Measurements from ENCODE around the gene CPEB4.

Gene CPEB4

GRCh38 chr5:173920024-173920753 is 32.0 kb downstream of the CPEB4 start:
- no peaks in the 10 kb centered on the region for H3K27me3 ChIP-seq (ENCODE audit: low read depth, low read length)
- H3K27ac ChIP-seq (ENCODE audit: low read length) = peak overlapping the region; percentile 97
- H3K4me3 ChIP-seq (ENCODE audit: low read depth in 1 of 2, low read length in 2 of 2) = no peak overlapping the region
- no peaks in the 10 kb centered on the region for H3K36me3 ChIP-seq (ENCODE audit: control insufficient read depth in 1 of 2, insufficient read depth in 2 of 2, low read length in 2 of 2)
- no peaks in the 10 kb centered on the region for H3K9me3 ChIP-seq (ENCODE audit: control insufficient read depth in 1 of 2, low read length in 2 of 2)
- peaks cover 37 to 40% of the 10 kb centered on the region in 2 donors for H3K4me1 ChIP-seq (ENCODE audit: control insufficient read depth in 1 of 2, insufficient read depth in 2 of 2, low read length in 2 of 2)

DNA sequence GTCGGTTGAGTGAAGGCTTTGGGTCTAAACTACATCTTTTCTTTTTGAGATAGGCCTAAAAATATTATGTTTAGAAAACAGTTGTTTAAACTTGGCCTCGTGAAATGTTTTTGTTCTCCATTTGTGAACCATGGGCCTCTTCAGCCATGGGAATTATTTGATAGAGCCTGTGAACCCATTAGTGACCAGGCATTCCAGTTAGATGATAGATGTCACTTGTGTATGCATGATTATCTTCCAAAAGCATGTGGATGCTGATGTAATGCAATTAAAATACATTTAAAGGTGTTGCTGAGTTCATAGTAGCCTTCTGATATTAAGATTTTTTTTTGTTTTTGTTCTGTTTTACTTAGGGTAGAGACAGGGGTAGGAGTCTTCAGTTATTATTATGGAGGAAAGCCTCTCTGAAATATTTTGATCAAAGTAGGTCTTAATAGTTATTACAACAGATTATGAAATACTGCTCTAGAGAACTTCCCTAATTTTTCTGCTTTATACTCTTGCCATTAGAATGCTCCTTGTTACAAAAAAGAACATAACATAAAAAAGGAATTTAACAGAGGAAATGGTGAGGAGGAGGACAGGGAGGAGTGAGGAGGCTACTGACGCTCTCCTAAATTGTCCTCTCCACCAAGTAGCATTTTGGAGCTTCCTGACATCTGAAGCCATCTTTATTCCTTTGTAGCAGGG is 32.9 kb downstream of the CPEB4 start:
- H3K9me3 ChIP-seq (ENCODE audit: control insufficient read depth in 1 of 2, low read length in 2 of 2) = no peaks in the 10 kb centered on the region
- H3K27me3 ChIP-seq (ENCODE audit: low read depth, low read length) = no peaks in the 10 kb centered on the region
- no peak overlapping the region for H3K4me3 ChIP-seq (ENCODE audit: low read depth in 1 of 2, low read length in 2 of 2)
- H3K27ac ChIP-seq (ENCODE audit: low read length) = peak overlapping the region; percentile 97
- peaks cover 35 to 44% of the 10 kb centered on the region in 2 donors for H3K4me1 ChIP-seq (ENCODE audit: control insufficient read depth in 1 of 2, insufficient read depth in 2 of 2, low read length in 2 of 2)
- no peaks in the 10 kb centered on the region for H3K36me3 ChIP-seq (ENCODE audit: control insufficient read depth in 1 of 2, insufficient read depth in 2 of 2, low read length in 2 of 2)

DNA sequence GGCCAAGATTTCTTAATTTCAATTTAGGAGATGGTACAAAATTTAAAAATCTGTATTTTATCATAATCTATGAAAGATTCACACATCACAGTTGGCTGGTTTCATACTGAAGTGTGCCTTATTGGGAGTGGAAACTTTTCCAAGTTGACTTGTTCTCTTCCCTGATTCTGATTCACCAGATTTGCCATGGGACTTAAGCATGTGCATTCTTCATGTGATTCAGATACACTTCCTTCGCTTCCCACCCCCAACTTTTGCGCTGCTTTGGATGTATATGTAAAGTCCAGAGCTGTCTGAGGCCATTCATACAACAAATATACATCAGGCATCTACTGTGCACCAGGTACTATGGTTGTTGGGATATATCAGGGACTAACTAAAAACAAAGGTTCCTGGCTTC is 34.4 kb downstream of the CPEB4 start:
- Histone ChIP-seq H3K27me3 (ENCODE audit: low read depth, low read length) (no peaks in the 10 kb centered on the region), H3K4me3 (ENCODE audit: low read depth in 1 of 2, low read length in 2 of 2) (no peak overlapping the region), H3K4me1 (ENCODE audit: control insufficient read depth in 1 of 2, insufficient read depth in 2 of 2, low read length in 2 of 2) (peaks cover 30 to 44% of the 10 kb centered on the region in 2 donors), H3K36me3 (ENCODE audit: control insufficient read depth in 1 of 2, insufficient read depth in 2 of 2, low read length in 2 of 2) (no peaks in the 10 kb centered on the region), H3K9me3 (ENCODE audit: control insufficient read depth in 1 of 2, low read length in 2 of 2) (no peaks in the 10 kb centered on the region), H3K27ac (ENCODE audit: low read length) (peak overlapping the region; percentile 97)

- H3K4me1 ChIP-seq (ENCODE audit: control insufficient read depth in 1 of 2, insufficient read depth in 2 of 2, low read length in 2 of 2) = peaks cover 30 to 40% of the 10 kb centered on the region in 2 donors
- H3K4me3 ChIP-seq (ENCODE audit: low read depth in 1 of 2, low read length in 2 of 2) = no peak overlapping the region
- no peaks in the 10 kb centered on the region for H3K9me3 ChIP-seq (ENCODE audit: control insufficient read depth in 1 of 2, low read length in 2 of 2)
- H3K27me3 ChIP-seq (ENCODE audit: low read depth, low read length) = no peaks in the 10 kb centered on the region
- peak overlapping the region; percentile 97 for H3K27ac ChIP-seq (ENCODE audit: low read length)
- H3K36me3 ChIP-seq (ENCODE audit: control insufficient read depth in 1 of 2, insufficient read depth in 2 of 2, low read length in 2 of 2) = no peaks in the 10 kb centered on the region
Observed at GRCh38 chr5:173923218-173924095, 35.3 kb downstream of the CPEB4 start.

GRCh38 chr5:173924899-173925298 is 36.8 kb downstream of the CPEB4 start:
- Histone ChIP-seq H3K27ac (ENCODE audit: low read length) (peak overlapping the region; percentile 97), H3K9me3 (ENCODE audit: control insufficient read depth in 1 of 2, low read length in 2 of 2) (no peaks in the 10 kb centered on the region), H3K4me1 (ENCODE audit: control insufficient read depth in 1 of 2, insufficient read depth in 2 of 2, low read length in 2 of 2) (peaks cover 25 to 32% of the 10 kb centered on the region in 2 donors), H3K4me3 (ENCODE audit: low read depth in 1 of 2, low read length in 2 of 2) (no peak overlapping the region), H3K36me3 (ENCODE audit: control insufficient read depth in 1 of 2, insufficient read depth in 2 of 2, low read length in 2 of 2) (no peaks in the 10 kb centered on the region), H3K27me3 (ENCODE audit: low read depth, low read length) (no peaks in the 10 kb centered on the region)

DNA sequence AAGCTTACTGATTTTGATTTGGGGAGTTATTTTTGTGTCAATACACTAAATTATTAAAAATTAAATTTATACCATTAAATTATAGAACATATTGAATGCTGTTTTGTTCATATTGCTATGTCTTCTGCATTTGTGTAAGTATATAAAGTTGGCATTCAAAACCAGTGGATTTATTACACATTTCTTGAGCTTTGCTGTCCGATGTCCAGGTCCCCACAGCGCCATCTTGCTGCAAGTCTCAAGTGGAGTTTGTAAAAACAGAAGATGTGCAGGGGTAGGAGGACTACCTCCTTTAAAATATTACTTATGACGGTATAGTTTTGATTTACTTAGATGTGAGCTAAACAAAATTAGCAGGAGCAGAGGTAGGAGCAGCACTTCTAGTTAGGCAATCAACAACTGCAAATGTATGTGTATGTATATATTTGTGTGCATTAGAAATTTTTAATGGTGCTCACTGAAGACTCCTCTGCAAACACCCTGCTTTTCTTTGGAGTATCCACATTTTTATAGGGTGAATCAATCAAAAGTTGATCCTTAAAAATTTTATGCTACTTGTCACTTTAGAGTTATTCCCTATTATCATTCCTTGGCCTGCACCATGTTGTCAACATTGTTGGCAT is 37.4 kb downstream of the CPEB4 start:
- H3K4me3 ChIP-seq (ENCODE audit: low read depth in 1 of 2, low read length in 2 of 2) = no peak overlapping the region
- peaks cover 19 to 27% of the 10 kb centered on the region in 2 donors for H3K4me1 ChIP-seq (ENCODE audit: control insufficient read depth in 1 of 2, insufficient read depth in 2 of 2, low read length in 2 of 2)
- no peaks in the 10 kb centered on the region for H3K27me3 ChIP-seq (ENCODE audit: low read depth, low read length)
- no peaks in the 10 kb centered on the region for H3K36me3 ChIP-seq (ENCODE audit: control insufficient read depth in 1 of 2, insufficient read depth in 2 of 2, low read length in 2 of 2)
- H3K9me3 ChIP-seq (ENCODE audit: control insufficient read depth in 1 of 2, low read length in 2 of 2) = no peaks in the 10 kb centered on the region
- H3K27ac ChIP-seq (ENCODE audit: low read length) = peak overlapping the region; percentile 97

- H3K9me3 ChIP-seq (ENCODE audit: control insufficient read depth in 1 of 2, low read length in 2 of 2) = no peaks in the 10 kb centered on the region
- H3K4me1 ChIP-seq (ENCODE audit: control insufficient read depth in 1 of 2, insufficient read depth in 2 of 2, low read length in 2 of 2) = peaks cover 17 to 20% of the 10 kb centered on the region in 2 donors
- H3K36me3 ChIP-seq (ENCODE audit: control insufficient read depth in 1 of 2, insufficient read depth in 2 of 2, low read length in 2 of 2) = no peaks in the 10 kb centered on the region
- H3K4me3 ChIP-seq (ENCODE audit: low read depth in 1 of 2, low read length in 2 of 2) = no peak overlapping the region
- peak overlapping the region; percentile 48 for H3K27ac ChIP-seq (ENCODE audit: low read length)
- no peaks in the 10 kb centered on the region for H3K27me3 ChIP-seq (ENCODE audit: low read depth, low read length)
Observed at GRCh38 chr5:173926359-173926758, 38.2 kb downstream of the CPEB4 start.

DNA sequence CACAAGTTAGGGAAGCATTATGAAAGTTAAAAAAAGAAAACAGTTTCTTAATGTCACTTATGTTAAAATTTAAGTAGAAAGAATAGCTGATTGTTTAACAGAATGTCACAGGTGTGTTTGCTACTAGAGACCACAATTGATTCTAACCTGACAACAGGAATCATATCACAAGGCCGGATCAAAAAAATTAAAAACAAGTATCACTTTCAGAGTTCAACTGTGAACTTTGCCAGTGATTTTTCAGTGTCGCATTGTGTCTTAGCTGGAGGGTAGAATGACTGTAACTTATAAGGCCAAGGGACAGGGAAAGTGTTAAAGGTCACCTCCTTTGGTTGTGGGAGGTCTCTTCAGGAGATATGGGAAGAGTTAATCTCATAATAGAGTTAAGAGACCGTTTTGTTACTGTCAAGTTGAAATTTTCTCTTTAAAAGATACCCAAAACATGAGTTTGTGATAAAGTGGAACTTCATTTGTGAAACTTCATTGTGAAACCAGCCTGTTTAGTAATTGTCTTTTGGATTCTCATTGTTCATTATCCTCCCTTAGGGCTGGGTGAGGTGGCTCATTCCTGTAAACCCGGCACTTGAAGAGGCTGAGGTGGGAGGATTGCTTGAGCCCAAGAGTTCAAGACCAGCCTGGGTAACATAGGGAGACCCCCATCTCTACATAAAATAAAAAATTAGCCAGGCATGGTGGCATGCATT is 40.9 kb downstream of the CPEB4 start:
- Histone ChIP-seq H3K27ac (ENCODE audit: low read length) (no peak overlapping the region), H3K9me3 (ENCODE audit: control insufficient read depth in 1 of 2, low read length in 2 of 2) (no peaks in the 10 kb centered on the region), H3K4me3 (ENCODE audit: low read depth in 1 of 2, low read length in 2 of 2) (no peak overlapping the region), H3K27me3 (ENCODE audit: low read depth, low read length) (no peaks in the 10 kb centered on the region), H3K36me3 (ENCODE audit: control insufficient read depth in 1 of 2, insufficient read depth in 2 of 2, low read length in 2 of 2) (no peaks in the 10 kb centered on the region), H3K4me1 (ENCODE audit: control insufficient read depth in 1 of 2, insufficient read depth in 2 of 2, low read length in 2 of 2) (peaks cover 13 to 14% of the 10 kb centered on the region in 2 donors)

- H3K36me3 ChIP-seq (ENCODE audit: control insufficient read depth in 1 of 2, insufficient read depth in 2 of 2, low read length in 2 of 2) = no peaks in the 10 kb centered on the region
- no peaks in the 10 kb centered on the region for H3K4me1 ChIP-seq (ENCODE audit: control insufficient read depth in 1 of 2, insufficient read depth in 2 of 2, low read length in 2 of 2)
- no peak overlapping the region for H3K4me3 ChIP-seq (ENCODE audit: low read depth in 1 of 2, low read length in 2 of 2)
- no peaks in the 10 kb centered on the region for H3K9me3 ChIP-seq (ENCODE audit: control insufficient read depth in 1 of 2, low read length in 2 of 2)
- H3K27me3 ChIP-seq (ENCODE audit: low read depth, low read length) = no peaks in the 10 kb centered on the region
- peak overlapping the region; percentile 26 for H3K27ac ChIP-seq (ENCODE audit: low read length)
Observed at GRCh38 chr5:173932695-173933139, 44.6 kb downstream of the CPEB4 start.

GRCh38 chr5:173933901-173934300 is 45.8 kb downstream of the CPEB4 start:
- H3K9me3 ChIP-seq (ENCODE audit: control insufficient read depth in 1 of 2, low read length in 2 of 2) = no peaks in the 10 kb centered on the region
- H3K4me1 ChIP-seq (ENCODE audit: control insufficient read depth in 1 of 2, insufficient read depth in 2 of 2, low read length in 2 of 2) = no peaks in the 10 kb centered on the region
- H3K36me3 ChIP-seq (ENCODE audit: control insufficient read depth in 1 of 2, insufficient read depth in 2 of 2, low read length in 2 of 2) = no peaks in the 10 kb centered on the region
- H3K27me3 ChIP-seq (ENCODE audit: low read depth, low read length) = no peaks in the 10 kb centered on the region
- H3K27ac ChIP-seq (ENCODE audit: low read length) = no peak overlapping the region
- no peak overlapping the region for H3K4me3 ChIP-seq (ENCODE audit: low read depth in 1 of 2, low read length in 2 of 2)
